HFFc6 (cell line): Measurements from ENCODE around the gene ITGB5. TPM values are rescaled to one million over a fixed set of nuclear protein-coding genes. Genes with fewer than 3 reads are reported as not detected.
"Not testable (repeated sequence)": the region's sequence is repeated elsewhere in the genome, so short reads cannot be mapped to it uniquely, and the experiment has no call there.

Experiments
- DNase-seq: peaks from one replicate; pipeline ENCODE4 v3.0.0-alpha.2; 2018
- H3K27ac Mint-ChIP-seq: 2 replicates; pipeline ENCODE4 v1.8.0; 2020; ENCODE audit warnings: mild to moderate bottlenecking, mixed read lengths
- H3K27me3 Mint-ChIP-seq: 2 replicates; pipeline ENCODE4 v1.8.0; 2021; ENCODE audit warnings: mild to moderate bottlenecking, moderate library complexity, mixed read lengths; ENCODE audit not compliant: insufficient read depth
- H3K36me3 Mint-ChIP-seq: 2 replicates; pipeline ENCODE4 v1.8.0; 2021; ENCODE audit warnings: low read depth, mixed read lengths
- H3K4me1 Mint-ChIP-seq: 2 replicates; pipeline ENCODE4 v1.8.0; 2020; ENCODE audit warnings: low read depth, mixed read lengths
- H3K4me3 Mint-ChIP-seq: 2 replicates; pipeline ENCODE4 v1.8.0; 2020; ENCODE audit warnings: mild to moderate bottlenecking, moderate library complexity, mixed read lengths
- H3K9me3 Mint-ChIP-seq: 2 replicates; pipeline ENCODE4 v1.8.0; 2020; ENCODE audit warnings: mild to moderate bottlenecking, mixed read lengths
- CTCF ChIP-seq: fragments of 200-600 bp; sonication (generic); IDR thresholded peaks from 2 replicates; pipeline ENCODE4 v1.5.0; 2021; ENCODE audit warnings: antibody characterized with exemption, mild to moderate bottlenecking
- total RNA-seq, 6 experiments: library from RNA; stranded (reverse); fragmentation: NEBNext Ultra II Directional; extraction: Animal tissue kit (Norgen Biotek cat#: 25700); gene quantifications; 2 replicates in 1 of 6; 3 replicates in 5 of 6; pipeline ENCODE4 v1.2.3, GENCODE V29; 2021

The ITGB5 gene
- total RNA-seq, 6 experiments from 2014 or later = 203 to 332 (median 220) TPM

GRCh38 chr3:124827476-124828206 lies 59.5 kb downstream of the ITGB5 start:
- Mint-ChIP-seq H3K36me3 (peaks cover 29% of the 10 kb centered on the region), H3K27ac (peak overlapping the region; percentile 69), H3K4me1 (peaks cover 77% of the 10 kb centered on the region)
- H3K27me3 Mint-ChIP-seq, DNase-seq, H3K4me3 Mint-ChIP-seq, H3K9me3 Mint-ChIP-seq: not testable (repeated sequence)
- peak; percentile 75 for TF ChIP-seq CTCF

GRCh38 chr3:124826703-124827102 lies 60.5 kb downstream of the ITGB5 start:
- Mint-ChIP-seq H3K4me1 (peaks cover 68% of the 10 kb centered on the region), H3K4me3 (no peak overlapping the region), H3K36me3 (peaks cover 31% of the 10 kb centered on the region), H3K27me3 (peaks cover 2% of the 10 kb centered on the region), H3K27ac (peak overlapping the region; percentile 69), H3K9me3 (no peaks in the 10 kb centered on the region)
- peak; percentile 70 for DNase-seq
- no peak for TF ChIP-seq CTCF

- Mint-ChIP-seq H3K36me3 (peaks cover 29% of the 10 kb centered on the region), H3K9me3 (no peaks in the 10 kb centered on the region), H3K27ac (peak overlapping the region; percentile 57), H3K27me3 (peaks cover 3% of the 10 kb centered on the region), H3K4me3 (peak overlapping the region; percentile 30), H3K4me1 (peaks cover 45% of the 10 kb centered on the region)
- no peak for TF ChIP-seq CTCF
- DNase-seq = peak; percentile 56
Measured at GRCh38 chr3:124824286-124824915, 62.8 kb downstream of the ITGB5 start.

GRCh38 chr3:124823648-124824047 lies 63.5 kb downstream of the ITGB5 start:
- Mint-ChIP-seq H3K9me3 (no peaks in the 10 kb centered on the region), H3K4me3 (no peak overlapping the region), H3K36me3 (peaks cover 30% of the 10 kb centered on the region), H3K4me1 (peaks cover 49% of the 10 kb centered on the region), H3K27ac (peak overlapping the region; percentile 57; the same call in 1 of the 2 replicates), H3K27me3 (peaks cover 3% of the 10 kb centered on the region)
- no peak for TF ChIP-seq CTCF
- DNase-seq = no peak

GRCh38 chr3:124823206-124823605 lies 64.0 kb downstream of the ITGB5 start:
- H3K9me3 Mint-ChIP-seq = no peaks in the 10 kb centered on the region
- H3K4me3 Mint-ChIP-seq = no peak overlapping the region
- H3K27ac Mint-ChIP-seq = no peak overlapping the region
- peaks cover 3% of the 10 kb centered on the region for H3K27me3 Mint-ChIP-seq
- peaks cover 50% of the 10 kb centered on the region for H3K4me1 Mint-ChIP-seq
- peaks cover 30% of the 10 kb centered on the region for H3K36me3 Mint-ChIP-seq
- TF ChIP-seq CTCF = no peak
- no peak for DNase-seq
